T follicular helper cell (primary cell): ENCODE results near the gene SERTAD3.
"Not testable (repeated sequence)": the region's sequence is repeated elsewhere in the genome, so short reads cannot be mapped to it uniquely, and the experiment has no call there.

Experiments
- DNase-seq: peaks from one replicate; pipeline ENCODE4 v3.0.0-alpha.2; 2020; ENCODE audit warnings: low read depth

SERTAD3 gene

DNA sequence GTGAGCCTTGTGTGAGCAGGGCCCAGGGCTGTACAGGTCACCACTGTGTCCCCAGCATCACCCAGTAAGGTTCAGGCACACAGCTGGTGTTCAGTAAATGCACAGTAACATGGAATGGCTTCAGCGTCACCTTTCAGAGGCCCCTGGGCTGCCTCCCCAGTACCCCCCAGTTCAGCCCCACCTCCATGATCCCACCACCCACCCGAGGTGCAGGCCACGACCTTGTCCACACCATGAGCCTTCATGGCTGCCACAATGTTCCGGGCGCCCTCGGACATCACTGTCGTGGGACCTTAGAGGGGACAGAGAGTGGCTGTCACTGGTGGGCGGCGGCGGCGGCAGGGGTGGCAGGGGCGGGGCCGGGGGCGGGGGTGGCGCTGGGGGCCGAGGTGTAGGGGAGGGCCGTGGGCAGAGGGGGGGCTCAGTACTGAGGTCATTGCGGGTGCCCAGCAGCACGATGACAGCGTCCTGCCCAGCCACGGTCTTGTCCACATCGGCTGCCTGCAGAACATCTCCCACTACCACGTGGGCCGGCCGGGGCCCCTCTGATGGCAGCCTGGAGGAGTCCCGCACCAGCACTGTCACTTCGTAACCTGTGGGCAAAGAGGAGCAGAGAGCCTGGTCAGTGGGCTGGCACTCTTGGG lies 13.9 kb upstream of the SERTAD3 start:
- no peak for DNase-seq

DNA sequence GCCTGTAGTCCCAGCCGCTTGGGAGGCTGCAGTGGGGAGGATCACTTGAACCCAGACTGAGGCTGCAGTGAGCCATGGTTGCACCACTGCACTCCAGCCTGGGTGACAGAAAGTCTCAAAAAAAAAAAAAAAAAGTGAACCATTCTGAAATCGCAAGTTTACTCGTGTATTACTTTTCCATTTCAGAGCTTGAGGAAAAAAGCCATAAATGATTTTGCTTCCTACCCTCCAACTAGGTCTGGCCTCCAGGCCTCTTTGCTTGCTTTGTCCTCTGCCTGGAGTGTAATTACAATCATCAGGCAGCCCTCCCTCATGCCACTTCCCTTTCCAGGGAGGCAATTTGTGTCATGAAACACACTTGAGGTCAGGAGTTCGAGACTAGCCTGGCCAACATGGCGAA lies 12.9 kb upstream of the SERTAD3 start:
- DNase-seq, result no peak

DNA sequence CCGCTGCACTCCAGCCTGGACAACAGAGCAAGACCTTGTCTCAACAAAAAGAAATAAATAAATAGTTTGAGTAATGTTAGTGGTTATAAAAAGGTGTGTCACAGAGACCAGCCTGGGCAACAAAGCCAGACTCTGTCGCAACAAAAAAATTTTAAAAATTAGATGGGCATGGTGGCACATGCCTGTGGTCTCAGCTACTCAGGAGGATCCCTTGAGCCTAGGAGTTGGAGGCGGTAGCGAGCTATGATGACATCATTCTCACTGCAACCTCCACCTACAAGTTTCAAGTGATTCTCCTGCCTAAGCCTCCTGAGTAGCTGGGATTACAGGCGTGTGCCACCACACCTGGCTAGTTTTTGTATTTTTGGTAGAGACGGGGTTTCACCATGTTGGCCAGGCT lies 9.8 kb upstream of the SERTAD3 start:
- not testable (repeated sequence) for DNase-seq

DNA sequence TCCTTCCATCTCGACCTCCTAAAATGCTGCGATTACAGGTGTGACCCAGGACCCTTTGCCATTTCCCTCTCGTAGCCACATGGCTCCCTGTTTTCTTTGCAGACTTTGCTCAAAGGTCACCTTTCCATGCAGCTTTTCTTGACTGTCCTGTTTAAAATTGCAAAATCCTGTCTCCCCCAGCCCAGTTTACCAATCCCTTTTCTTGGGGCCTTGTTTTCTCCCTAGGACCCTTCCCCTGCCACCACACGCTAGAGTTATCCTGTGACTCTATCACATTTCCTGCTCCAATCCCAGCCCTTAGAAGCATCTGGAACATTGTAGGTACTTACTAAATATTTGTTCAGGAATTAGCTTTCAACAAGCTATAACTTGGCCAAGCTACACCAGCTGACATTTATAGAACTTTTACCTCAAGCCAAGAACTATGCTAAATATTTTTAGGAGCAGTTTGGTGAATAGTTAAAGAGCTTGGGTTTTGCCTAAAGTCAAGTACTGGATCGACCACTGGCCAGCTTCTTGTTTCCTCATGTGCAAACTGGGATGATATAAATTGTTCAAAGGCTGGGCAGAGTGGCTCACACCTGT lies 9.1 kb upstream of the SERTAD3 start:
- DNase-seq, result no peak

DNA sequence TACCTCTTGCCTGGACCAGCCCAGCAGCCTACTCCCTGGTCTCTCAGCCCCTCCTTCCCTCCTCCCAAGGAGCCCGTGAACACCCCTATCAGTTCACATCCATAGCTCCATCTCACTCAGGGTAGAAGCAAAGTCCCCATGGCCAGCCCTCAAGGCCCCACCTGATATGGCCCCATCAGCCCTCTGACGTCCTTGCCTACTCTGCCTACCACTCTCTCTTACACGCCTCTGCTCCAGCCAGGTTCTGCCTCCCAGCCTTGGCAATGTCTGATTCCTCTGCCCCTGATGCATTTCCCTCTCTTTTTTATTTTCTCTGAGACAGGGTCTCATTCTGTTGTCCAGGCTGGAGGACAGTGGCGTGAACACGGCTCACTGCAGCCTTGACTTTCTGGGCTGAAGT lies 7.9 kb upstream of the SERTAD3 start:
- DNase-seq, result no peak

DNA sequence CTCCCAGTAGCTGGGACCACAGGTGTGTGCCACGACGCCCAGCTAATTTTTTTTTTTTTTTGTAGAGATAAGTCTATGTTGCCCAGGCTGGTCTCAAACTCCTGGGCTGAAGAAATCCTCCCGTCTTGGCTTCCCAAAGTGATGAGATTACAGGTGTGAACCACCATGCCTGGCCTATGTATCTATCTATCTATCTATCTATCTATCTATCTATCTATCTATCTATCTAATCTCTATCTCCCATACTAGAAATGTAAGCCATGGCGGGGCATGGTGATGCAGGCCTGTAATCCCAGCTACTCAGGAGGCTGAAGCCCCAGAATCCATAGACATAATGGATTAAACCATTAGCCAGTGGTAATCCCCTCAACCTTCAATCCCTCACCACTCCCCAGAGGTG lies 6.5 kb upstream of the SERTAD3 start:
- DNase-seq, result no peak

DNA sequence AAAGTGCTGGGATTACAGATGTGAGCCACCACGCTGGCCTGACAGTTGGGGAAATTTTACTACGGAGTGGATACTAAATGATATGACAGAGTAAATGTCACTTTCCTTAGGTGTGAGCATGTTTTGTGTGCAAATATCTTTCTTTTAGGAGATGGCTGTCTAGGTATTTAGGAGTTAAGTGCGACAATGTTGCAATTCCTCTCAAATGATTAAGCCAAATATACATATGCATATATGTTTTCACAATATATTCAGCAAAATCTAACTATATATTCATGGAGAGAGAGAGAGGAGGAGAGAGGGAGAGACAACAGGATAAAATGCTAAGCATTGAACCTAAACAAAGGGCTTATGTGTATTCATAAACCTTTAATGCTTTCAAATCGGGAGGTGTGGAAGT lies 5.4 kb upstream of the SERTAD3 start:
- no peak for DNase-seq

DNA sequence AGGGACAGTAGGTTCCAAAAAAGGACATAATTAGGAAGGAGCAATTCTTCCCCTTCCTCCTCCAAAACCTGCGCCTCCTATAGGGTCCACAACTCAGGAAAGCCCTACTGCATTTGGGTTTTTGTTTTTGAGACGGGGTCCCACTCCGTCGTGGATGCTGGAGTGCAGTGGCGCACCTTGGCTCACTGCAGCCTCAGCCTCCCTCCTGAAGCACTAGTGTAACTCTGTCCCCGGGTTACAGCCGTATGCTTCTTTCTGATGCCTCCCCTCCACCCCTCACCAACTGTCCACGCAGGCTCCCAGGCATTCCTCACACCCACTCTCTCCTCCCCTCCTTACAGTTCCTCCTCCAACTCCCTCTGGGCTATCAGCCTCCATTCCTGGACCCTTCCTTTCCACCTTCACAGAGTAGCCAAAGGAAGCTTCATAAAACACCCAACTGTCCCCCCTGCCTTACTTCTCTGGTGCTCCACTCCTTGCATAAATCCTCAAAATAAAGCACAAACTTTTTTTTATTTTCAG lies 2.2 kb upstream of the SERTAD3 start:
- DNase-seq, result no peak

DNA sequence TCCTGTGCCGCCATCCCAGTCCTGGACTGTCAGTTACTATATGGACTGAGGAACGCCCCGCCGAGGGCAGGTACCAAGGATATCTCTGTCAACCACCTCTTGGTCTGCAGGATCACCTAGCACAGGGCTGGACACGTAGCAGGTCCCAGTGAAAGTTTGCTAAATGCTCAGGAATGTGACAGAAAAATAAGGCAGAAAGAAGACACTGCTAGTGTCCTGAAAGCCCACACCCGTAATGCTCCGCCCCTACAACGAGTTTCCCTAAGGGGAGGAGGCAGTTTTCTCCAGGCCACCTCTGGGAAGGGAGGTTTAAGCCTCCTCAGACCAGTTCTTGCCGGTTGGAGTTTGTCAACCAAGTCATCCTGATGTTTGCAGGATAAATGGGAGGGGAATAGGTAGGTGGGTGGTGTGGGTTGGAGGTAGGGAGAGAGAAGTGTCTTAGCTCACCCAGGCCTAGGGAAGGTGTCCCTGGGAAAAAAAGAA lies 1.7 kb upstream of the SERTAD3 start:
- no peak for DNase-seq

DNA sequence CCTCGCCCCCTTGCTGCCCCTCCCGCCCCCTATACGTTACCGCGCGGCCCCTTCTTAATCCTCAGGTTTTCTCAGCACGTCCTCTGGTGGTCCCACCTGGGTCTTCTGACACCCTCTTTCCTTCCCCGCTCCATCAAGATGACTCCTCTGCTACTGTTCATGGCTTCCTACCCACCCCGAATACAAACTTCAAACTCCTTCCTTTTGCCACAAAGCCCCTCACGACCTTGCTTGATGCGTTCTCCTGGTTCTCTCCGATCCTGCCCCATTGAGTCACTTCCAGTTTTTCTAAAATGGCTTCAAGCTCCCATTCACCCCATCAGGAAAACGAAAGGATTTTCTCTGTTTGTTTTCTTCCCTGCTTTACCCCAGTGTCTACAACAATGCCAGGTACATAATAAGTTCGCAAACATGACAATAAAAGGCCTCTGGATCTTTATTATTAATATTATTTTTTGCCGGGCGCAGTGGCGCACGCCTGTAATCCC lies 734 bp upstream of the SERTAD3 start:
- DNase-seq, result no peak

DNA sequence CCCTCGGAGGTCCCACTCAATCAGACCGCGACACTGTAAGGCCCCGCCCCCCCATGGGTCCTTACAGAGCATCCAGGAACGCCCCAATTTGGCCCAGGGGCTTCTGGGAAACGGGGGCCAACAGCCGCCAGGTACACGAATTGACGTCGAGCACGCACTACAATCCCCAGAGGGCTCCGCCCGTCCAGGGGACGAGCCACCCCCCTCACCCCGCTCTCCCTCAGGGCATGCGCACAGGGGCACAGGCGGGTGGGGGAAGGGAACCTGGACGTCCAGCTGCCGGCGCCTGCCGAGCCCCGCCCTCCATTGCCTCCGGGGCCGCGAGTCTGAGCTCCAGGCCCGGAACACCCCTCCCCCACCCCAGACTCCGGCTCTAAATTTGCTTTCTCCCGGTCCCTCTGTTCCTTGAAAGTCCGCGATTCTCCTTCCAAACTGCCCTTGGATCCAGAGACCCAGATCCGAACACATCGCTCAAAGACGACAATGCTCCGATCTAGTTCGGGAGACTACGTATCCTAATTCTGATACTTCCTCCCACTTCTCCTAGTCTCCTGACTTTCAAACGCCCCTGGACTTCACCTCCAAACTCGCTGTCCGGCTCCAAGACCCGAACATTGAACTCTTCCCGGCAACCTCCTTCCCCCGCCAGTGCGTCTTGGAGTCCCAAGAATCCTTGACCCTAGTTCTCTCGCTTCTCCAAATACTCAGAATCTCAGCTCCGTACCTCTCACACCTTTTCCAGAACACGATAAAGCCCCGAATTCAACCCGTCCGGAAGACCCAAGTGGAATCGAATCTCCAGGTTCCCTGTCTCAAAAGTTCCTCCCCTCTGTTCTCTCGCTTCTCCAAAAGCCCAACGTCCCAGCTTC lies 770 bp downstream of the SERTAD3 start:
- peak; percentile 99 for DNase-seq

DNA sequence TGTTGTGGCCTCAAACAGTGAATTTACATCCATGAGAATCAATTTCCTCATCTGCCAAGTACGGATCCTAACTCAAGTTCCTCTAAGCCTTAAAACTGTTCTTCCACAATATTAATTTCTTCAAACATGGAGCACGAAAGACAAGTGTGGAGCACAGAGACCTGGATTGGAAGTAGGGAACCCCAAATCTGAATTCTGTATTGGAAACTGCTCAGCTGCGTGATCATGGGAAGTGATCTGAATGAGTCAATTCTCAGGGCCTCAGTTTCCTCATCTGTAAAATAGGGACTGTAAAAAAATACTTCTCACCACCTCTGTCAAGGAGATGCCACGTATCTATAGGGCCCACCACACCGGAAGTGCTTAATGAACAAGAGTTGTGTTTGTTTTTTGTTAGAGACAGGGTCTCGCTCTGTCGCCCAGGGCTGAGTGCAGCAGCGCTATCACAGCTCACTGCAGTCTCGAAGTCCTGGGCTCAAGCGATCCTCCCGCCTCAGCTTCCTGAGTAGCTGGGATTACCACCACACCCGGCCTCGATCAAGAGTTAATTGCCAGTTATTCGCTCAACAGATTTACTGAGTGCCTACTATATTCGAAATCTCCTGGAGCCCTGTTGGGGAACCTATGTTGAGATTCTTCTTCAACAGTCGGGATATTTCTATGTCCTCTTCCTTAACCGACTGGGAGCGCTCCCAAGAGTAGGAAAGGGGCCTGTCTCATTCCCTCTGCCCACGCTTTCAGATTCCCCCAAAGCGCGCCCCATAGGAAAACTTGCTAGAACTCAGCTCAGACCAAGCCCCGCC lies 1.6 kb downstream of the SERTAD3 start:
- DNase-seq, result no peak

DNA sequence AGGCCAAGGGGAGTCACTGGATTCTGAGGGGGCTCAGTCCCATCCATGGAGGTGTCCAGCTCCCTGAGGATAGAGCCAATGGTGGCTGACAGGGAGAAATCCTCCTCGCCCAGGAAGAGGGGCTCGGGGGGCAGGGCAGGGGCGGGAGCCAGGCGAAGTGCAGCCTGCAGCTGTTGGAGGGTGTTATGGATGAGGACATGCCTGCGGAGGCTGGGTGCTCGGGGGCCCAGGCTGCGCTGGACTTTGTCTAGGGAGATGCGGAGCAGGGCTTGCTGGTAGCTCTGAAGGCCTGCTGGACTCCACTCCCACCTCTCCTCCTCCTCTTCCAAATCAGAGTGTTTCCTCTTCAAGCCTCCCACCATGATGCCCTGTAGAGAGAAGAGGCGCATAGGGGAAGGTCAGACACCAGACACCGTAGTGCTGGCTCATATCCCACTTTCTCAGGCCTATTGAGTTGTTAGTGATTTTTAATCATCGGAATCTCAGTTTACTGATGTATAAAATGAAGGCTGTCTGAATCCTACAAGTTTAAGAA lies 2.3 kb downstream of the SERTAD3 start:
- no peak for DNase-seq

DNA sequence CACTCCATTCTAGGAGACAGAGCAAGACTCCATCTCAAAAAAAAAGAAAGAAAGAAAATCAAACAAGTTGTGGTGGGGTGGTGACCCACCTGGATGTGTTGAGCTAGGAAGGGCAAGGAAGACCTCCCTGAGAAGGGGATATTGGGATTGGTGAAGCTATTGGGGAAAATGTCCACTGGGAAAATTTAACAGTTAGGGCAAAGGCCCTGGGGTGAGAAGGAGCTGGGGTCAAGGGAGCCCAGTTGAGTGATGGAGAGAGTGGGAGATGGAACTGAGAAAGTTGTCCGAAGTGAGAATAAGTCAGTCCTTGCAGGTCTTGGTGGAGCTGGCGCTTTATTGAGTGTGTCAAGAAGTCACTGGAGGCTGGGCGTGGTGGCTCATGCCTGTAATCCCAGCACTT lies 5.9 kb downstream of the SERTAD3 start:
- no peak for DNase-seq

DNA sequence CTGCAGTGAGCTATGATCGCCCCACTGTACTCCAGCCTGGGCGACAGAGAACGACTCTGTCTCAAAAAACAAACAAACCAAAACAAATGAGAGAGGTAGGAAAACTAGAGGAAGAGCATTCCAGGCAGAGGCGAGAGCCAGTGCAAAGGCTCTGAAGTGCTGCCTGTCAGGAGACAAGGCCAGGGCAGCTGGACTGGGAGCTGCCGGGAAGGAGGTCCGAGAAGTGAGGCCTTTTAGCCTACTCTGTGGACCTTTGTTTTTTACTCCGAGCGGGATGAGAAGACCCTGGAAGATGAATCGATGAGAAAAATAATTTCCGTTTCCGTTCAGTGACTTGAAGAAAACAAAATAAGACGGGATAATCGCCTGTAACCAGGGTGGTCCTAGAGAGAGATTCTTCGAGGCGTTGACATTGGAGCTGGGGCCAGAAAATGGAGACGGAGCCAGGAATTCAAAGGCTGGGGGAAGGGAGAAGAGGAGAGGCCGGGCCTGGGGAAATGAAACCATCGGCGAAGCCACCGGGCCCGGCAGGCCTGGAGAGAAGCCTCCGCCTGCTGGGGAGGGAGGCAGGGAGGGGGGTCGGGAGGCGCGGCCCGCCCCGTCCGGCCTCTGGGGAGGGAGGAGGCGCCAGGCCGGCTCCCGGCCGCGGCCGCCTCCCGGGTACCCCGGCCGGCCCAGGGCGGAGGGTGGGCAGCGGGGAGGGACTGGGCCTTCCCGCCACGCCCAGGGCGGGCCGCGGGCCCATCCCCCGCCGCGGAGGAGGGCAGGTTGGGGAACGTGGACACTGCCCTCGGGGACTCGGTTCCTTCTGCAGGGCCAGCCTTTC lies 10.5 kb downstream of the SERTAD3 start:
- DNase-seq, result peak; percentile 28

DNA sequence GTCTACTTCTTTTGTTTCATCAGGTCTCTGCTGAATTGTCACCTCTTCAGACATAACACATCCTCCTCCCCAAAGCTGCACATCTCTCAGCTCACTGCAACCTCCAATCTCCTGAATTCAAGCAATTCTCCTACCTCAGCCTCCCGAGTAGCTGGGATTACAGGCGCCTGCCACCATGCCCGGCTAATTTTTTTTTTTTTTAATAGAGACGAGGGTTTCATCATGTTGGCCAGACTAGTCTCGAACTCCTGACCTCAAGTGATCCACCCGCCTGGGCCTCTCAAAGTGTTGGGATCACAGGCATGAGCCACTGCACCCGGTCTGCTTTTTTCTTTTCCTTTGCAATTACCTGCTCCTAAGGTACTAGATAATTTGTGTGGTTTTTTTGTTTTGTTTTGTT lies 11.4 kb downstream of the SERTAD3 start:
- DNase-seq, result not testable (repeated sequence)

DNA sequence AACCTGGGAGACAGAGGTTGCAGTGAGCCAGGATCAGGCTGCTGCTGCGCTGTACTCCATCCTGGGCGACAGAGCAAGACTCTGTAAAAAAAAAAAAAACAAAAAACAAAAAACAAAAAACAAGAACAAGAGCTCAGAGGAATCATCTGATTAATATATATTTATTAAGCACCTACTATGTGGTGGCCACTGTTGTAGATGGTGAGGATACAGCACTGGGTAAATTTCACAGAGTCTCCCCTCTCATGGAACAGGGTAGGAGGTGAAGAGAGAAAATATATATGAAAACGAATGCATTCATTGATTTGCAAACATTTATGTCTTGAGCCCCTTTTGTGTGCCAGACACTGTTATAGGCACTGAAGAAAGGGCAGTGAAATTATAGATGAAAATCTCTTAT lies 12.4 kb downstream of the SERTAD3 start:
- no peak for DNase-seq

DNA sequence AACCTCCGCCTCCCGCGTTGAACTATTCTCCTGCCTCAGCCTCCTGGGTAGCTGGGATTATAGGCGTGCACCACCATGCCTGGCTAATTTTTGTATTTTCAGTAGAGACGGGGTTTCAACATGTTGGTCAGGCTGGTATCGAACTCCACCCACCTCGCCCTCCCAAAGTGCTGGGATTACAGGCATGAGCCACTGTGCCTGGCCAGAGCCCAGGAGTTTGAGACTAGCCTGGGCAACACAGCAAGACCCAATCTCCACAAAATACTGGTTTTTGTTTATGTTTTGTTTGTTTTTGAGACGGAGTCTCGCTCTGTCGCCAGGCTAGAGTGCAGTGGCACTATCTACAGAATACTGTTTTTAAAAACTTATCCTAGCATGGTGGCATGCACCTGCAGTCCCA lies 13.9 kb downstream of the SERTAD3 start:
- not testable (repeated sequence) for DNase-seq

DNA sequence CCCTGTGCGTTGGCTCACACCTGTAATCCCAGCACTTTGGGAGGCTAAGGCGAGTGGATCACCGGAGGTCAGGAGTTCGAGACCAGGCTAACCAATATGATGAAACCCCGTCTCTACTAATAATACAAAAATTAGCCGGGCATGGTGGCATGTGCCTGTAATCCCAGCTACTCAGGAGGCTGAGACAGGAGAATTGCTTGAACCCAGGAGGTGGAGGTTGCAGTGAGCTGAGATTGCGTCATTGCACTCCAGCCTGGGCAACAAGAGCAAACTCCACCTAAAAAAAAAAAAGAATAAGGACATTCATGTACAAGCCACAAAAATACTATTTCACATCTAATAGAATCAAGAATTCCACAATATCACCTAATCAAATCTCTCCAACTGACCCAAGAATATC lies 15.9 kb downstream of the SERTAD3 start:
- not testable (repeated sequence) for DNase-seq

DNA sequence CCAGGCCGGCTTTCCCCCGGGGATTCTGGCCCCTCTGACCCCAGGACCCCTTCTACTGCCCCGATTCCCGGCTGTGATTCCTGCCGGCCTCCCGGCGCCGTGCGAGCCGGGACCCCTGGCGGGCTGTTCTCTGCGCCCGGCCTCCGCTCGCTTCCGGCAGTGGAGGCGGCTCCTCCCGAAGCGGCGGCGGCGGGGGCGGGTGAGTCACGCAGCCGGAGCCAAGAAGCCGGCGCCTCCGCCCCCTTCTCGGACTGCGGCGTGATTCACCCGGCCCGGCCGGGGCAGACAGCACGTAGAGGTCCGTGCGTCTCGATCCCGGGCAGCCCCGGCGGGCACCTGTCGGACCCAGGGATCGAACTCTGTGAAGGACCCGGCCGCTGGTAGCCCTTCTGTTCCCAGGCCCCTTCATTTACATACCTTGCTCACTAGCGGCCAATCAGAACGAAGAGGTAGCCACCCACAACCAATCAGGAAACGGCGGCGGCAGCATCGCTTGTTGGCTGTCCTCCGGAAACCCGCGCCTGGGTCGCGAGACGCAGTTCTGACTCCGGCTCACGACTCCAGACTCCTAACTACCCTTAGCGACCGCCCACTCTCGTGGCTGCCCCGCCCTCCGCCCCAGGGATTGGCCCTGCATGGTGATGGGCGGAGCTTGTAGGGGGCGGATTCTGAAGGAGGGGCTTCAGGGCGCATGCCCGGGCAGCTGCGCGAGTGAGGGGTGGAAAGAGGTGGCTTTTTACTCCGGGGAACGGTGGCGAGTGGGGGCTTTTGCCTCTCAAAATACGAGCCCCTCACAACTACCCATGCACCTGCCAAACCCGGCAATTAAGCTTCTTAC lies 18.5 kb downstream of the SERTAD3 start, which contains the start of gene SERTAD1:
SERTAD1 (minus strand) TSS at position 543 of the 838 bp plus-strand sequence. CDS start 2,446 bp downstream, outside the sequence.
- DNase-seq, result peak; percentile 100
